Measurements from ENCODE around the gene CPA2. TPM values are rescaled to one million over a fixed set of nuclear protein-coding genes. Genes with fewer than 3 reads are reported as not detected.

Gene CPA2
- total RNA-seq, 2 experiments from 2014 or later, result not detected

- Mint-ChIP-seq H3K36me3 (ENCODE audit: low read depth) (no peaks in the 10 kb centered on the region), H3K27me3 (peaks cover 4% of the 10 kb centered on the region), H3K4me3 (no peak overlapping the region), H3K27ac (no peak overlapping the region), H3K4me1 (peaks cover 12% of the 10 kb centered on the region), H3K9me3 (no peaks in the 10 kb centered on the region)
- CTCF ChIA-PET, result no interaction called here
- POLR2A ChIA-PET, result no interaction called here
- no peak for DNase-seq
Measured at GRCh38 chr7:130277763-130278643, 11.3 kb downstream of the CPA2 start.

GRCh38 chr7:130278860-130279259, 12.2 kb downstream of the CPA2 start:
- peaks cover 4% of the 10 kb centered on the region for H3K27me3 Mint-ChIP-seq
- CTCF ChIA-PET, result no interaction called here
- H3K9me3 Mint-ChIP-seq, result no peaks in the 10 kb centered on the region
- H3K36me3 Mint-ChIP-seq (ENCODE audit: low read depth), result no peaks in the 10 kb centered on the region
- POLR2A ChIA-PET, result no interaction called here
- DNase-seq, result no peak
- H3K4me1 Mint-ChIP-seq, result peaks cover 7% of the 10 kb centered on the region
- H3K4me3 Mint-ChIP-seq, result no peak overlapping the region
- H3K27ac Mint-ChIP-seq, result no peak overlapping the region

- H3K36me3 Mint-ChIP-seq (ENCODE audit: low read depth), result no peaks in the 10 kb centered on the region
- H3K27ac Mint-ChIP-seq, result no peak overlapping the region
- POLR2A ChIA-PET, result no interaction called here
- CTCF ChIA-PET, result no interaction called here
- peaks cover 1% of the 10 kb centered on the region for H3K27me3 Mint-ChIP-seq
- no peaks in the 10 kb centered on the region for H3K9me3 Mint-ChIP-seq
- DNase-seq, result no peak
- no peak overlapping the region for H3K4me3 Mint-ChIP-seq
- H3K4me1 Mint-ChIP-seq, result peaks cover 4% of the 10 kb centered on the region
Measured at GRCh38 chr7:130279286-130279685, 12.6 kb downstream of the CPA2 start.

- Mint-ChIP-seq H3K27me3 (peaks cover 1% of the 10 kb centered on the region), H3K4me3 (no peak overlapping the region)
- POLR2A ChIA-PET, result no interaction called here
Measured at GRCh38 chr7:130279906-130280305, 13.2 kb downstream of the CPA2 start.

GRCh38 chr7:130281260-130281659, 14.6 kb downstream of the CPA2 start:
- ChIA-PET POLR2A (no interaction called here), CTCF (no interaction called here)
- Mint-ChIP-seq H3K4me1 (peaks cover 3% of the 10 kb centered on the region), H3K27ac (no peak overlapping the region), H3K27me3 (no peaks in the 10 kb centered on the region), H3K9me3 (no peaks in the 10 kb centered on the region), H3K36me3 (ENCODE audit: low read depth) (no peaks in the 10 kb centered on the region), H3K4me3 (no peak overlapping the region)
- DNase-seq, result no peak

More at GRCh38 chr7:130279906-130280305, 13.2 kb downstream of the CPA2 start:
- H3K9me3 Mint-ChIP-seq, result no peaks in the 10 kb centered on the region
- DNase-seq, result no peak
- CTCF ChIA-PET, result no interaction called here
- peaks cover 3% of the 10 kb centered on the region for H3K4me1 Mint-ChIP-seq
- no peak overlapping the region for H3K27ac Mint-ChIP-seq
- H3K36me3 Mint-ChIP-seq (ENCODE audit: low read depth), result no peaks in the 10 kb centered on the region

GRCh38 chr7:130286881-130287280, 20.2 kb downstream of the CPA2 start:
- Mint-ChIP-seq H3K27ac (no peak overlapping the region), H3K36me3 (ENCODE audit: low read depth) (no peaks in the 10 kb centered on the region), H3K4me1 (no peaks in the 10 kb centered on the region), H3K27me3 (no peaks in the 10 kb centered on the region), H3K9me3 (no peaks in the 10 kb centered on the region), H3K4me3 (no peak overlapping the region)
- ChIA-PET CTCF (interaction anchor here (1.1 to 1.2 kb wide), 2 partner anchors 18 to 29 kb away, joined by 3 read pairs; no protein-coding TSS in a partner anchor), POLR2A (no interaction called here)
- DNase-seq, result no peak

GRCh38 chr7:130288168-130288567, 21.5 kb downstream of the CPA2 start:
- ChIA-PET POLR2A (no interaction called here), CTCF (interaction anchor here (1.0 to 1.1 kb wide), 2 partner anchors 9 to 17 kb away, joined by 3 read pairs; no protein-coding TSS in a partner anchor)
- no peaks in the 10 kb centered on the region for H3K4me1 Mint-ChIP-seq
- H3K27me3 Mint-ChIP-seq, result no peaks in the 10 kb centered on the region
- H3K9me3 Mint-ChIP-seq, result peaks cover 2% of the 10 kb centered on the region
- H3K4me3 Mint-ChIP-seq, result no peak overlapping the region
- H3K36me3 Mint-ChIP-seq (ENCODE audit: low read depth), result no peaks in the 10 kb centered on the region
- no peak overlapping the region for H3K27ac Mint-ChIP-seq
- no peak for DNase-seq

GRCh38 chr7:130288829-130289228, 22.2 kb downstream of the CPA2 start:
- H3K27ac Mint-ChIP-seq, result no peak overlapping the region

GRCh38 chr7:130289478-130289877, 22.8 kb downstream of the CPA2 start:
- Mint-ChIP-seq H3K27me3 (no peaks in the 10 kb centered on the region), H3K27ac (no peak overlapping the region), H3K9me3 (peaks cover 4% of the 10 kb centered on the region), H3K36me3 (ENCODE audit: low read depth) (no peaks in the 10 kb centered on the region), H3K4me1 (no peaks in the 10 kb centered on the region), H3K4me3 (no peak overlapping the region)
- POLR2A ChIA-PET, result no interaction called here
- DNase-seq, result no peak
- CTCF ChIA-PET, result no interaction called here

More at GRCh38 chr7:130288829-130289228, 22.2 kb downstream of the CPA2 start:
- H3K4me3 Mint-ChIP-seq, result no peak overlapping the region
- DNase-seq, result no peak
- CTCF ChIA-PET, result no interaction called here
- POLR2A ChIA-PET, result no interaction called here
- no peaks in the 10 kb centered on the region for H3K36me3 Mint-ChIP-seq (ENCODE audit: low read depth)
- H3K4me1 Mint-ChIP-seq, result no peaks in the 10 kb centered on the region
- peaks cover 2% of the 10 kb centered on the region for H3K9me3 Mint-ChIP-seq
- no peaks in the 10 kb centered on the region for H3K27me3 Mint-ChIP-seq

GRCh38 chr7:130290745-130291144, 24.1 kb downstream of the CPA2 start:
- Mint-ChIP-seq H3K27me3 (no peaks in the 10 kb centered on the region), H3K9me3 (peaks cover 7% of the 10 kb centered on the region), H3K36me3 (ENCODE audit: low read depth) (no peaks in the 10 kb centered on the region), H3K27ac (no peak overlapping the region), H3K4me1 (no peaks in the 10 kb centered on the region), H3K4me3 (no peak overlapping the region)
- CTCF ChIA-PET, result no interaction called here
- no peak for DNase-seq
- POLR2A ChIA-PET, result no interaction called here

GRCh38 chr7:130292682-130293257, 26.1 kb downstream of the CPA2 start, which contains the start of gene CPA4:
TSS of gene CPA4 (plus strand) at chr7:130293161. CDS start at chr7:130293181, 20 bp downstream.
- no peaks in the 10 kb centered on the region for H3K4me1 Mint-ChIP-seq
- H3K4me3 Mint-ChIP-seq, result no peak within 1 kb of the TSS
- H3K36me3 Mint-ChIP-seq (ENCODE audit: low read depth), result no peaks in the 10 kb centered on the region
- CTCF ChIA-PET, result interaction anchor here (1.2 kb wide), 1 partner anchor 9 kb away, joined by 3 read pairs; no protein-coding TSS in a partner anchor
- POLR2A ChIA-PET, result no interaction called here
- no peak within 1 kb of the TSS for H3K27ac Mint-ChIP-seq
- no peaks in the 10 kb centered on the region for H3K27me3 Mint-ChIP-seq
- peaks cover 7% of the 10 kb centered on the region for H3K9me3 Mint-ChIP-seq
- DNase-seq, result no peak

- Mint-ChIP-seq H3K27me3 (no peaks in the 10 kb centered on the region), H3K9me3 (peaks cover 7% of the 10 kb centered on the region), H3K27ac (no peak overlapping the region), H3K36me3 (ENCODE audit: low read depth) (no peaks in the 10 kb centered on the region), H3K4me1 (no peaks in the 10 kb centered on the region), H3K4me3 (no peak overlapping the region)
- DNase-seq, result no peak
- ChIA-PET POLR2A (no interaction called here), CTCF (interaction anchor here (1.2 kb wide), 1 partner anchor 8 kb away, joined by 3 read pairs; no protein-coding TSS in a partner anchor)
Measured at GRCh38 chr7:130293521-130293920, 26.9 kb downstream of the CPA2 start.

GRCh38 chr7:130294314-130294713, 27.7 kb downstream of the CPA2 start:
- H3K36me3 Mint-ChIP-seq (ENCODE audit: low read depth), result no peaks in the 10 kb centered on the region

More at GRCh38 chr7:130294314-130294713, 27.7 kb downstream of the CPA2 start:
- no peak for DNase-seq
- H3K4me3 Mint-ChIP-seq, result no peak overlapping the region
- no peaks in the 10 kb centered on the region for H3K27me3 Mint-ChIP-seq
- ChIA-PET POLR2A (no interaction called here), CTCF (no interaction called here)
- no peaks in the 10 kb centered on the region for H3K4me1 Mint-ChIP-seq
- H3K9me3 Mint-ChIP-seq, result peaks cover 7% of the 10 kb centered on the region
- H3K27ac Mint-ChIP-seq, result no peak overlapping the region
